Fibroblast of lung (primary cell): Measurements from ENCODE around the gene MAT1A.

Experiments used
- CTCF ChIP-seq, 2 donors: IDR thresholded peaks in 1 of 2; conservative IDR thresholded peaks in 1 of 2; 1 replicate in 1 of 2; 2 replicates in 1 of 2; pipeline ENCODE4 v1.5.1; 2011 to 2012; ENCODE audit warnings: low read length in 2 of 2, control low read depth in 1 of 2, inconsistent platforms in 1 of 2, low read depth in 1 of 2, mild to moderate bottlenecking in 1 of 2
- EZH2 ChIP-seq: IDR thresholded peaks from 2 replicates; pipeline ENCODE4 v1.5.1; 2012; ENCODE audit warnings: low read length, control low read depth, mild to moderate bottlenecking; ENCODE audit errors: missing control alignments

DNA sequence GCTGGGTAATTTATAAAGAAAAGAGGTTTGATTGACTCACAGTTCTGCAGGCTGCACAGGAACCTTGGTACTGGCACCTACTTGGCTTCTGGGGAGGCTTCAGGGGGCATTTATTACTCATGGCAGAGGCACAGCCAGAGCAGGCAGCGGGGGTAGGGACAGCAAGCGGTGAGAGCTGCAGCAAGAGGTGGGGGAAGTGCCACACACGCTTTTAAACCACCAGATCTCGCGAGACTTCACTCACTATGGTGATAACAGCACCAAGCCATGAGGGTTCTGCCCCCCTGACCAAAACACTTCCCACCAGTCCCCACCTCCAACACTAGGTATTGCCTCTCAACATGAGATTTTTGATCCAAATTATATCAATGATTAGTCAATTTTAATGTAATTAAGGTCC lies 24.1 kb upstream of the MAT1A start:
- TF ChIP-seq CTCF (conservative IDR thresholded peaks at IDR 0.05 in 1 of 2, IDR thresholded peaks at IDR 0.05 in 1 of 2; ENCODE audit: low read depth in 1 of 2, low read length in 2 of 2) (no peak), EZH2 (no peak)
